Neural progenitor cell (in vitro differentiated cells): Measurements from ENCODE around the gene SUGCT.

Source experiments
- EZH2 ChIP-seq: fragments of 200-600 bp; sonication (generic); IDR thresholded peaks from 2 replicates; pipeline ENCODE4 v1.6.1; 2017; ENCODE audit warnings: antibody characterized with exemption, mild to moderate bottlenecking, moderate library complexity
- TF ChIP-seq, protein P1 (sequence below): fragments of 200-600 bp; sonication (generic); IDR thresholded peaks from 2 replicates; pipeline ENCODE4 v1.5.1; 2017; ENCODE audit warnings: antibody characterized with exemption, mild to moderate bottlenecking

- TF ChIP-seq, protein P1, sequence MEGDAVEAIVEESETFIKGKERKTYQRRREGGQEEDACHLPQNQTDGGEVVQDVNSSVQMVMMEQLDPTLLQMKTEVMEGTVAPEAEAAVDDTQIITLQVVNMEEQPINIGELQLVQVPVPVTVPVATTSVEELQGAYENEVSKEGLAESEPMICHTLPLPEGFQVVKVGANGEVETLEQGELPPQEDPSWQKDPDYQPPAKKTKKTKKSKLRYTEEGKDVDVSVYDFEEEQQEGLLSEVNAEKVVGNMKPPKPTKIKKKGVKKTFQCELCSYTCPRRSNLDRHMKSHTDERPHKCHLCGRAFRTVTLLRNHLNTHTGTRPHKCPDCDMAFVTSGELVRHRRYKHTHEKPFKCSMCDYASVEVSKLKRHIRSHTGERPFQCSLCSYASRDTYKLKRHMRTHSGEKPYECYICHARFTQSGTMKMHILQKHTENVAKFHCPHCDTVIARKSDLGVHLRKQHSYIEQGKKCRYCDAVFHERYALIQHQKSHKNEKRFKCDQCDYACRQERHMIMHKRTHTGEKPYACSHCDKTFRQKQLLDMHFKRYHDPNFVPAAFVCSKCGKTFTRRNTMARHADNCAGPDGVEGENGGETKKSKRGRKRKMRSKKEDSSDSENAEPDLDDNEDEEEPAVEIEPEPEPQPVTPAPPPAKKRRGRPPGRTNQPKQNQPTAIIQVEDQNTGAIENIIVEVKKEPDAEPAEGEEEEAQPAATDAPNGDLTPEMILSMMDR: no peak
- no peak for TF ChIP-seq EZH2
Measured at GRCh38 chr7:40595832-40596231, 461.0 kb downstream of the SUGCT start.
